Activated T-cell treated with anti-CD3 and anti-CD28 coated beads, Interleukin-2, amount 50 U/mL, for 48 hours (primary cell): ENCODE measurements around the gene VARS1.
"Not testable (repeated sequence)": the region's sequence is repeated elsewhere in the genome, so short reads cannot be mapped to it uniquely, and the experiment has no call there.

Experiments
- DNase-seq, 2 experiments: peaks; one replicate each; pipeline ENCODE4 v3.0.0-alpha.2; 2020

VARS1 gene

DNA sequence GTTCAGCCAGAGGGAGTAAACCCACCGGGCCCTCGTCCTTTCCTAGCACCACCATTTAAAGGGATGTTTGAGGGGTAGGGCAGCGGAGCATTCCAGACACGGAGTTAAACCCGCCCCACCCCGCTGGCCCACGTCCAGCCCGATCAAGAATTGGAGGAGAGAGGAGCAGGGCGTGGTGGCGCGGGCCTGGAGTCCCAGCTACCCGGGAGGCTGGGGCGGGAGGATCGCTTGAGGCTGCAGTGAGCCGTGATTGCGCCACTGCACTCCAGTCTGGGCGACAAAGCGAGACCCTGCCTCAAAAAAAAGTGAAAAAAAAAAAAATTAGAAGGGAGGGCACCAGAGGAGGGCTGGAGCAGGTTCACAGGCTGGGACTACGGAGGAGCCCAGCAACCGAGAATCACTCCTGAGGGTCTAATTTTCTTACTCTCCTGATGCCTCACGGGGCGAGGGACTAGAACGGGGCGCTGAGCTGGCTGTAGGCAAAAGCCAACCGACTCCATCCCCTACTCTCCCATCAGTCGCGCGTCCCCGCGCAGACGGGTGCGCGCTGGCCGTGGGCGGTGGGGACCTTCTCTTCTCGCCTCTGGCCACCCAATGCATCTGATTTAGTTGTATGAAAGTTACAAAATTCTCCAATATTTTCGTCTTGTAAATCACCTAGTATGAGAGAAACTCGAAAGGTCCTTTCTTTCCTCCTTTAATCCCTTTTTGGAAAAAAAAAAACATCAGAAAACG, 25.9 kb upstream of the VARS1 start:
- peak; percentile 86 to 87 for DNase-seq

GRCh38 chr6:31820399-31820798, 24.8 kb upstream of the VARS1 start:
- DNase-seq = not testable (repeated sequence)

DNA sequence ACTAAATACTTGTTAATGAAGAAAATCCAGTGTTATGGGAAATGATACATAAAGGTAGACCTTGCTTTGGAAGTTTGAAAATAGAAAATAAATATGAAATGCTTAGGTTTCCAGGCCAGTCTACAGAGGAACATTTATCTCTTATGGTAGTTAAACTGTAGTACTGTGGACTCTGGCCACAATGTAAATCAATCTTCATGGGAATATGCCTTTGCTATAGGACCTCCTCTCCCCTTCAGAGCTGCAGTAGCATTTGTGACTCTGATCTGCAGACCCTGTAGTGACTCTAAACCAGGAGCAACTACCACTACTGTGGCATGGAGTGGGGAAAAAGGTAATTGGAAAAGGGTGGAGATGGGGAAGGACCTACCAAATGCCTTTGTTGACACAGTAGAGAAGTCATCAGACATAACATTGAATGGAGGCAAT, 24.3 kb upstream of the VARS1 start:
- DNase-seq = no peak

GRCh38 chr6:31817929-31818511, 22.5 kb upstream of the VARS1 start:
- DNase-seq = peak; percentile 32 to 36

DNA sequence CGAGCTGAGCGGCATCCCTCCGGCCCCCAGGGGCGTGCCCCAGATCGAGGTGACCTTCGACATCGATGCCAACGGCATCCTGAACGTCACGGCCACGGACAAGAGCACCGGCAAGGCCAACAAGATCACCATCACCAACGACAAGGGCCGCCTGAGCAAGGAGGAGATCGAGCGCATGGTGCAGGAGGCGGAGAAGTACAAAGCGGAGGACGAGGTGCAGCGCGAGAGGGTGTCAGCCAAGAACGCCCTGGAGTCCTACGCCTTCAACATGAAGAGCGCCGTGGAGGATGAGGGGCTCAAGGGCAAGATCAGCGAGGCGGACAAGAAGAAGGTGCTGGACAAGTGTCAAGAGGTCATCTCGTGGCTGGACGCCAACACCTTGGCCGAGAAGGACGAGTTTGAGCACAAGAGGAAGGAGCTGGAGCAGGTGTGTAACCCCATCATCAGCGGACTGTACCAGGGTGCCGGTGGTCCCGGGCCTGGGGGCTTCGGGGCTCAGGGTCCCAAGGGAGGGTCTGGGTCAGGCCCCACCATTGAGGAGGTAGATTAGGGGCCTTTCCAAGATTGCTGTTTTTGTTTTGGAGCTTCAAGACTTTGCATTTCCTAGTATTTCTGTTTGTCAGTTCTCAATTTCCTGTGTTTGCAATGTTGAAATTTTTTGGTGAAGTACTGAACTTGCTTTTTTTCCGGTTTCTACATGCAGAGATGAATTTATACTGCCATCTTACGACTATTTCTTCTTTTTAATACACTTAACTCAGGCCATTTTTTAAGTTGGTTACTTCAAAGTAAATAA, 21.8 kb upstream of the VARS1 start:
- peak in 1 of 2 experiments; percentile 48 for DNase-seq

DNA sequence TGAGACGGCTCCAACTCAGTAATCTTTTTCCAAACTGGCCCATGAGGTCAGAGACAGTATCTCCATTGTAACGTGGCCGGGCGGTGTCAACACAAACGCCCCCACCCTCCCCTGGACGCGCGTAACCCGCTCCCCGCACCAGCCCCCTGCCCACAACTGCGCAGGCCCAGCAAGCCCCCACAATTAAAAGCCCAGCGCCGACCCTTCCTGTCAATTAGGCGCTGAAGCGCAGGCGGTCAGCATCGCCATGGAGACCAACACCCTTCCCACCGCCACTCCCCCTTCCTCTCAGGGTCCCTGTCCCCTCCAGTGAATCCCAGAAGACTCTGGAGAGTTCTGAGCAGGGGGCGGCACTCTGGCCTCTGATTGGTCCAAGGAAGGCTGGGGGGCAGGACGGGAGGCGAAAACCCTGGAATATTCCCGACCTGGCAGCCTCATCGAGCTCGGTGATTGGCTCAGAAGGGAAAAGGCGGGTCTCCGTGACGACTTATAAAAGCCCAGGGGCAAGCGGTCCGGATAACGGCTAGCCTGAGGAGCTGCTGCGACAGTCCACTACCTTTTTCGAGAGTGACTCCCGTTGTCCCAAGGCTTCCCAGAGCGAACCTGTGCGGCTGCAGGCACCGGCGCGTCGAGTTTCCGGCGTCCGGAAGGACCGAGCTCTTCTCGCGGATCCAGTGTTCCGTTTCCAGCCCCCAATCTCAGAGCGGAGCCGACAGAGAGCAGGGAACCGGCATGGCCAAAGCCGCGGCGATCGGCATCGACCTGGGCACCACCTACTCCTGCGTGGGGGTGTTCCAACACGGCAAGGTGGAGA, 19.7 kb upstream of the VARS1 start, which contains the start of the genes HSPA1A and HSPA1L:
Gene HSPA1A (plus strand): TSS at position 519 of the 814 bp plus-strand sequence. CDS start 214 bp downstream, at position 733.
Gene HSPA1L (minus strand): TSS at position 259 of the 814 bp plus-strand sequence. CDS start 3,311 bp downstream, outside the sequence.
- DNase-seq = peak; percentile 74 to 79

DNA sequence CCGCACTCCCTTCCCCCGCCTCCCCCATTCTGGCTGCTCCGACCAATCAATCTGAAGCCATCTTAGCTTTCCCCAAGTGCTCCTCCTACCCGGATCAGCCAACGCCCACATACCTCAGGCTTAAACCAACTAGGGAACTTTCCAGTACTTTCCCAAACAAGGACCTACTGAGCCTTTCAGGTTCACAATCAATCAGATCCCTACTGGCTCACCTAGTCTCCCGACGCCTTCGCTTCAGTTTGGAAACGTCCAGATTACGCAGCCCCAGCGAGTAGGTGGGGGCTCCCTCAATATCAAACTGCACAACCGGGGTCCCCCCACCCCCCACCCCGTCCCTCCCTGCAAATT, 19.1 kb upstream of the VARS1 start:
- peak; percentile 77 to 78 for DNase-seq

- DNase-seq = no peak
These were observed 17.9 kb upstream of the VARS1 start for GRCh38 chr6:31813465-31813849.

DNA sequence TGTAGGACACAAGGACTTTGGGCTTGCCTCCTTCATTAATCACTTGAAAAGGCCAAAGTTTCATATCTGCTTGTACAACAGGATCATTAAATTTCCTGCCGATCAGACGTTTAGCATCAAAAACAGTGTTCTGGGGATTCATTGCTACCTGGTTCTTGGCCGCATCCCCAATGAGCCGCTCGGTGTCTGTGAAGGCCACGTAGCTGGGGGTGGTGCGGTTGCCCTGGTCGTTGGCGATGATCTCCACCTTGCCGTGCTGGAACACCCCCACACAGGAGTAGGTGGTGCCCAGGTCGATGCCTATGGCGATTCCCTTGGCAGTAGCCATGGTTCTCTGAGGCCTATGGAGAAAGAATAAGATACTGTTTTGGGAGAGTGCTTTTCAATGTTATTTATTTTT, 16.1 kb upstream of the VARS1 start:
- DNase-seq = no peak

DNA sequence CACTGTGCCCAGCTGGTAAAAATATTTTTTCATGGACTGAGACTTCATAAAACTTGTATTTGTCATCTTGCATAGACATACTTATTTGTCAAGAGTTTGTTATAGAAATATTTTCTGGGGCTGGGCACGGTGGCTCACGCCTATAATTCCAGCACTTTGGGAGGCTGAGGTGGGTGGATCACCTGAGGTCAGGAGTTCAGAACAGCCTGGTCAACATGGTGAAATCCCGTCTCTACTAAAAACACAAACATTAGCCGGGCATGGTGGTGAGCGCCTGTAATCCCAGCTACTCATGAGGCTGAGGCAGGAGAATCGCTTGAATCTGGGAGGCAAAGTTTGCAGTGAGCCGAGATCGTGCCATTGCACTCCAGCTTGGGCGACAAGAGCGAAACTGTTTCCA, 13.0 kb upstream of the VARS1 start:
- not testable (repeated sequence) for DNase-seq

- DNase-seq = peak; percentile 96 to 98
These were observed 11.1 kb upstream of the VARS1 start, which contains the start of gene LSM2 for GRCh38 chr6:31806470-31807272. Gene LSM2, minus strand, starts transcription at chr6:31806966. Its CDS starts 209 bp downstream, at chr6:31806757.

DNA sequence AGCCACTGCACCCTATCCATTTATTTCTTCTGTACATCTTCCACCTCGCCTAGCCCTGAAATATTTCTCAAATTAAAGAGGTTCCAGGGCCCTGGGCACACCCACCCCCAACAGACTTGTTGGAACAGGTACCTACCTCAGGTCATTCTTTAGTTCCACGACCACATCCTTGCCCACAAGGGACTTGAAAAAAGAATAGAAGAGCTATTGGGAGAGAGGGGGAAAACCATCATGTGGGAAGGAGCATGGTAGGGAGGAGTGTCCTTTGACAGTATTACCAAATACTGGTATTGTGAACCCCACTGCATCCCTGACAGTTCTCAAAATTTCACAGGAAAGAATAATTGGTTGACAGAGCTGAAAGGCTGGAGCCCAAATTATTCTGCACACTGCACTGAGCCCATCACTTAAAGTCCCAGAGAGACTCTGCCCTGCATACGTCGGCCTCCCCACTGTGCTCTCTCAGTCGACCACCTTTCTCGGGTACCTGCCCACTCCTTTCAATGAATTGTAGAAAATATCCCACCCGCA, 10.5 kb upstream of the VARS1 start:
- no peak for DNase-seq

DNA sequence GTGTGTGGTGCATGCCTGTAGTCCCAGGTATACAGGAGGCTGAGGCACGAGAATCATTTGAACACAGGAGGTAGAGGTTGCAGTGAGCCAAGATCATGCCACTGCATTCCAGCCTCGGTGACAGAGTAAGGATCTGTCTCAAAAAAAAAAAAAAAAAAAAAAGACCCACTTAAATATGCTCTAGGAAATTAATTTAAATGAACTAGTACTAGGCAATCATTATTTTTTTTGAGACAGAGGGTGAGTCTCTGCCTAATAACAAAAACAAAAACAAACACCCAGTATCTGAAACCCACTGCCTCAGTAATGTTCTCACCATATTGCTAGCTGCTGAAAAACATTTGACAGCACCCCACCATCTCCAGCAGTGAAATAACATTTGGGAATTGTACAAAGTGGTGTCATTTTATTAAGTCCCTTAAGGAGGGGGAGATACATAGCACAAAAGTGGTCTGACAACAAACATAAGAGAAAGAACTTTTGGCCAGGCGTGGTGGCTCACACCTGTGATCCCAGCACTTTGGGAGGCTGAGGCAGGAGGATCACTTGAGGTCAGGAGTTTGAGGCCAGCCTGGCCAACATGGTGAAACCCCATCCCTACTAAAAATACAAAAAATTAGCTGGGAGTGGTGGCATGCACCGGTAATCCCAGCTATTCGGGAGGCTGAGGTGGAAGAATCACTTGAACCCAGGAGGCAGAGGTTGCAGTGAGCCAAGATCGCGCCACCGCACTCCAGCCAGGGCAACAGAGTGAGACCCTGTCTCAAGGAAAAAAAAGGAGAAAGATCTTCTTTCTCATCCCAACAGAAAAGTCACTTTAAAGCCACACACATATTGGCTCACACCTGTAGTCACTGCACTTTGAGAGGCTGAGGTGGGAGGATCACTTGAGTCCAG, 5.7 kb upstream of the VARS1 start:
- not testable (repeated sequence) for DNase-seq

DNA sequence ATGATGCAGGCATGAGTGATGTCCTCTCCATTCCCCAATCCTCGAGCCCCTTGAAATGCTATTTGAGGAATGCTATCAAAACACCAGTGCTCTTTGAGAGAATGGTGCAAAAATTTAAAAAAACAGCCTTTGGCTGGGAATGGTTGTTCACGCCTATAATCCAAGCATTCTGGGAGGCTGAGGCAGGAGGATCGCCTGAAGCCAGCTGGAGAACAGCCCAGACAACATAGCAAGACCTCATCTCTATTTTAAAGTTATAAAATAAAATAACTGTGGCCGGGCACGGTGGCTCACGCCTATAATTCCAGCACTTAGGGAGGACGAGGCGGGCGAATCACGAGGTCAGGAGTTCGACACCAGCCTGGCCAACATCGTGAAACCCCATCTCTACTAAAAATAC, 4.2 kb upstream of the VARS1 start:
- no peak for DNase-seq

DNA sequence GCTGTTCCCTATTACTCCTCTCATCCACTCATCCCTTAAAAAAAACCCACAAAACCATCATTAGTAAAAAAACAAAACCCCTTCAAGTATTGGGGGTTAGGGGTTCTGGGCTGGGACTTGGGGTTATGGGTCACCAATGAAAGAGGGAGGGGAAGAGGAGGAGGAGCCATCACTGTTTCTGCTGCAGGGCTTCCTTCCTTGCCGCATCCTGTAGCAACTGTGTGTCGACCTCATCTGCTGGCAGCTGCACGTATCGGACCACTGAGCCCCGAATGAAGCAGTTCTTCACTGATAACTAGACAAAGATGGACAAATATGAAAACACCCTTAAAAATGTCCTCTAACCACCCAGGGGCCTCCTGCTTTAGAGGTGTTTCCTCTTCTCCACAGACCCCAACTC, 2.0 kb upstream of the VARS1 start:
- DNase-seq = peak in 1 of 2 experiments; percentile 30

DNA sequence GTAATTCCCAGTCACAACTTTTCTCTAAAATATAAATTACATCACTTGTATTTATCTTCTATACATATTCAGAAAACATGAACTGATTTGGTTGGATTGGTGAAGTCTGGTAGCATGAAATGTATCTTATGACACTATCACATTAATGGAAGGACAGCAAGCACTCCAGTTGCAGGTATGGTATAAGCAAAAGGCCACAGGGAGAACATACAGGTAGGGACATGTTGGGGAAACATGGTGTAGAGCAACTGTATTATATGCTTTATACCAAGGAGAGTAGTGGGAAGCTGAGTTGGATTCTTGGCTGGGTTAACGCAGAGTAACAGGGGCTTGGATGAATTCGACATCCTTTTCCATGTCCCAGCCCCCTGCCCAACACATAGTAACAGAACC, 1.4 kb upstream of the VARS1 start:
- no peak for DNase-seq

DNA sequence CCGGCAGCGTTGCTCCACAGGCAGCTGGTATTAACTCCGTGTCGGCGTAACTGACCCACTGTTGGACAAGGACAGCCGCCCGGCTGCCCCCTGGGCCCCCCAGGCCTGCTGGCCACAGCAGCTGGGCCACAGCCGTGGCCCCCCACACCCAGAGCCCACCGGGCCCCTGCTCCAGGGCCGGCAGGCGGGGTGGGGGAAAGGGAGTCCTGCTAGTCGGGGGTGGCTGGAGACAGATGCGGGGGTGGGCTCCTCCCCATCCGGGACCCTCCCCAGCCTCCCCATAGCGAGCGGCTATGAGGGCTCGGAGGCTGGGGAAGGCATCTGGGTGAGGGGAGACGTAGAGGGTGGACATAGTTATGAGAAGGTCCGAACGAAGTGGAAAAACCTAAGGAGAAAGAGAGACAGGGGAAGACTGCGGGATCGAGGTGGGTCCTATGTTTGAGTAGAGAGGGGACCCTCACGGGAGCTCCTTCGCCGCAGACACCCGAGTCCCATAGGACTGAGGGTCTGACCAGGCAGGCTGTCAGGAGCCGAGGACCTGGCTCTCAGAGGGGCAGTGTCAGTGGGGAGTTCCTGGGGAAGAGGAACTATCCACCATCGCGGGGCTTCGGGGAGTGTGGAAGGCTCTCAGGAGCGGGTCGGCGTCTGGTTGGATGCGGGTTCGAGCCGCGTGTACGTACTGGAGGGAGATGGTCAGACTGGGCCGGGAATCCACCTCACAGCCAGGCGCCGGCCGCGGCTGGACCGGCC, 511 bp downstream of the VARS1 start:
- peak in 1 of 2 experiments; percentile 42 for DNase-seq

GRCh38 chr6:31794294-31794865, 1.2 kb downstream of the VARS1 start:
- no peak for DNase-seq

- DNase-seq = not testable (repeated sequence)
These were observed 1.7 kb downstream of the VARS1 start for GRCh38 chr6:31793927-31794245.
